NK-92 (cell line): ENCODE measurements around the gene SCN5A.

Source experiments
- DNase-seq: peaks from one replicate; lab custom pipeline; 2025; ENCODE audit not compliant: unreplicated experiment; lab: John Stamatoyannopoulos, UW

SCN5A gene

DNA sequence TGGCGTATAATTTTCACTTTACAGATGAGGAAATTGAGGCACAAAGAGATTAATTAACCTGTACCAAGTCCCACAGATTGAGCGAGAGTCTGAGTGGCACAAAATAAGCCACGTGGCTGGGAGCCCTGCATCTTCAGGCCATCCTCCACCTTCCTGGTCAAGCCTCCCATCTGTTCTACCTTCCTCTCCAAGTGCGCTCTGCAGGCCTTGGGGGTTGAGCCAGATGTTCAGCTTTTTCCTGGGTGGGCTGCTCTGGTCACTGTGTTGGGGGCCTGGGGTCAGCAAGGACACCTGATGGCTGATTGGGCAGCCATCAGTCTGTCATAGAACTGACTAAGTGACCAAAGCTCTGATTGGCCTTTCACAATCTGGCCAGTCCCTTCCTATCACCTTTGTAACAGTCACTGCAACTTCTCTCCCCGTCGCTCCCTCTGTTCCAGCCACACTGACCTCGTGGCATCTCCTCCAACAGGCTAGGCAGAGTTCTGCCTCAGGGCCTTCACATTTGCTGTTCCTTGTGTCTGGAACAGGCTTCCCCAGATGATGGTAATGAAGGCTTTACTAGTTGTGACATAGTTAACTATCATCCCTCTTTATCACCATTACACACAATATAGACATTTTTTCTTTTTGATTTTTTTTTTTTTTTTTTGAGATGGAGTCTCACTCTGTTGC, 46.8 kb downstream of the SCN5A start:
- DNase-seq, result no peak

DNA sequence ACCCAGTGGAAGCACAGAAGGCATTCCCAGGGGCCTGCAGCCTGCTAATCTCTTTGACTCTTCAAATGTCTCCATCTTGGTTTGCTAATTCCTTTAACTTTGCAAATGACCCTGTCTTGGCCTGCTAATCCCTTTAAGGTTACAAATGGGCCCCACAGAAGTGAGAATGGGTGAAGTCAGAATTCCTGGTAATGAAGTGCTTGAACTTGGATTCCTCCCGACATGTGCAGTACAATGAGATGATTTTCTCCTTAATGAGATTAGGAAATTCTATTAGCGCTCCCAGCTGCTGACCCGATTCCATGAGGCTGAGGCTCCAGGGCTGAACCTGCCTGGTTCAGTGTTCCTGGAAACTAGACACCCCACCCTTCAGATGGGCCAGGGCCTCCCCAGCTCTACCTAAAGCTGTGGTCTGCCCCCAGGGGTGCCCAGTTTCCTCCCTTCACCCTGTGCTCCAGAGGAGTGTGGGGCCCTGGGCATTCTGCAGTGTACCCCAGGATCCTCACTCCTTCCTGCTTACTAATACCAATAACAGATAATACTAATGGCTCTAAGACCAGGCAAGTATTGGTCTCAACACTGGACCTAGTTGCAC, 47.4 kb downstream of the SCN5A start:
- no peak for DNase-seq

DNA sequence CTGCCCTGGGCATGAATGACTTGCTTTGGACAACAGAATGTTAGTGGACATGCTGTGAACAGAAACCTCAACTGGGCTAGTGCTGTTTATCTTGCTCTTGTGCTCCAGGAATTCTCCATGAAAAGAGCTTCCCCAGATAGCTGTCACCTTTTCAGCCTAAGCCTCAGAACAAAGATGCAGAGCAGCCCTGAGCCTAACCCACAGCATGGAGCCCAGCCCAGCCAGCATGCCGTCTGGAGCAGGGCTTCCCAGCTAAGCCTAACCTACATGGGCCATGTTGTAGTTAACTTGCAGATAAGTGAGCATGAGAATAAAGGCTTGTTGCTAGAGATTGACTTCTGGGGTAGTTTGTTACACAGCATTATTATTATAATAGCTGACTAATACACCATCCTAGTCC, 48.9 kb downstream of the SCN5A start:
- DNase-seq, result no peak

- no peak for DNase-seq
Observed at GRCh38 chr3:38599886-38600285, 49.6 kb downstream of the SCN5A start.

DNA sequence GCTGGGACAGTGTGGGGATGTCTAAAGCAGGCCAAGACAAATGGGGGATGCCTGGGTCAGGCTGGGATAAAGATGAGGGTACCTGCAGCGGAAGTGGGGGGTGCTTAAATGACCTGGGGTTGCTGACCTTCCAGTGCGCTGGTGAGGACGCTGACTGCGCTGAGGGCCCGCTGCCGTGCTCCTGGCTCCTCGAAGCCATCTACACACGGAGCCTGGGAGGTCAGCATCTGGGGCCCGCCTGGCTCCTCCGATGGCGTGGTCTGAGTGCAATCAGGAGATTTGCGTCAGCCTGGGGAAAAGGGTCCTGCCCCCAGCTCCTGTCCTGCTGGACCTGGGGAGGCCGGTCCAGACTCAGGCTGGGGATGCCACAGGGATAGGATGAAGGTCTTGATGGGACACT, 50.7 kb downstream of the SCN5A start:
- DNase-seq, result no peak

GRCh38 chr3:38597502-38598060, 51.9 kb downstream of the SCN5A start:
- no peak for DNase-seq

- DNase-seq, result no peak
Observed at GRCh38 chr3:38595393-38595792, 54.1 kb downstream of the SCN5A start.

- no peak for DNase-seq
Observed at GRCh38 chr3:38590521-38590920, 59.0 kb downstream of the SCN5A start.

DNA sequence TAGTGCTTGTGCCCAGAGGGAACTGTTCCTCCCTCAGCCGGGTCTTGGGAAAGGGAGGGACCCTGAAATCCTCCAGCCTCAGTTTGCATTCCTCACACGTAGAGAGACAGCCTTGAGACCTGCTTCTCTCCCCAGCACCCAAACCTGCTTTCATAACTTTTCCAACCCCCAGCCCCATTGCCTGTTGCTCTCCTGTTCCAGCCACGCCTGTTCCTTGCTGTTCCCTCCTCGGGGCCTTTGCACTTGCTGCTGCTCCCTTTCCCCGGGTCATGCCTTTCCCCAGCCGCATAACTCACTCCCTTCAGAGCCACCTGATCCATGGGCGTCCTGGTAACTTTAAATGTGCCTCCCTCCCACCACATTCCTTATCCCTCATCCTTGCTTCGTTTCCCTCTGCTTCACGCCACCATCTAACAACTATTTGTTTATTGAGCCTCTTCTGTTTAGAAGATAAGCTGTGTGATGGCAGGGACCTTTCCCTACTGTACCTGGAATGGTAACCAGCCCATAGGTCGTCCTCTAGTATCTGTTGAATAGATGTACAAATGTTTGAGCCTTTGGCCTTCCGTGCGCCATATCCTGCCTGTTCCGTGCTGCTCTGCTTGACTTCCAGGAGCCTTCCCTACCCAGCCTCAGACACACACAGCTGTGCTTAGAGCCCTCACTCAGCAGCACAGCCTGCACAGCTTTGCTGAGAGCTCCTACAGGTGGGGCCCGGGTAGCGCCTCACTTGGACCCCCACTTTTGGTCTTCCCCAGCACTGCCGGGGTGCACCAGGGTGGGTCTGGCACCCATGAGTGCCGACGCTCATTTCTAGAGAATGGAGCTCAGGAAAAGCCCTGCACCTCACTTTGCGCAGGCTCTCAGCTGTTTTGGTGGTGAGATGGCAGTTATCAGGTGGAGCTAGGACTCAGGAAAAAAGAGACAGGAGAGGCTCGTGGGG, 60.2 kb downstream of the SCN5A start:
- DNase-seq, result no peak

GRCh38 chr3:38588371-38588971, 61.0 kb downstream of the SCN5A start:
- DNase-seq, result no peak

DNA sequence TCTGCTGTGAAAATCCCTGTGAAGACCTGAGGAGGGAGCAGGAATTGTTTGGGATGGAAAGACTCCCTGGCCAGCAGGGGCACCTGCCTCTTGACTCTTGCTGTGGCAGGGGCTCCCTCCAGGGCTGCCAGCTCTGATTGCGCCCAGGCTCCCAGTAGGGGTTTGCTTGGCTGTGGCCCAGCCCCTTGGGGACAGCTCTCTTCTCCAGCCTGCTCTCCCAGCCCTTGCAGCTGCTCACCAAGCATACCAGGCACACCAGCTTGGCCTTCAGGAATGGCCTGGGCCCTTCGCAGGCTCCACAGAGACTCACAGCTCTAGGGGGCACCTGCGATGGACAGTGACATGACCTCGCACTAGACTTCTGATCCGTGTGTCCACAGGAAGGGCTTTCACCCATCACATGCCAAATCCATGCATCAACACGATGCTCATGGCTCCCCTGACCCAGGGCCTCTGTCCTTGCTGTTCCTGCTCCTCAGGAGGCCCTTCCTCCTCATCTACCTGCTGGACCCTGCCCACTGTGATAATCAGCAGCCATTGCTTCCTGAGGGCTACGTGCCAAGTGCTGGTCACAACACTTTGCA, 61.8 kb downstream of the SCN5A start:
- no peak for DNase-seq

GRCh38 chr3:38586546-38587520, 62.7 kb downstream of the SCN5A start:
- DNase-seq, result no peak

- DNase-seq, result no peak
Observed at GRCh38 chr3:38585791-38586420, 63.6 kb downstream of the SCN5A start.

GRCh38 chr3:38583688-38584087, 65.8 kb downstream of the SCN5A start:
- DNase-seq, result no peak

- DNase-seq, result no peak
Observed at GRCh38 chr3:38582941-38583645, 66.4 kb downstream of the SCN5A start.

DNA sequence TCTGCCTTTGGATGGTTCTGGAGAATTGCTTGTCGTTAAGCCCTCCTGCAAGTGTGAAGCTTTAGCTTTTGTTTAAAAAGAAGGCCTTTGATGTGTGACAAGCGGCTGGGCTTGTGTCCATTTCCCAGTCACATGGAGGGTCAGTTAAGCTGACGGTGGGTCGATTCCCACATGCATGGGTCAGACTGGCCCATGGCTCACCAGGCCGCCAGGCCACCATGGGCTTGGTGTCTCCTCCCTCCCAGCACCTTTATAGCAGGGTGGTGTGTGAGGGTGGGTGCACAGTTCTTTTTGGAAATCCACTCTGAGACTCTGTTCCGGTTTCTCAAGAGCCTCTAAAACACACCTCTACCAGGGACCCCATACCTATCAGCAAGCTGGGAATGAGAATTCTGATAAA, 67.2 kb downstream of the SCN5A start:
- DNase-seq, result no peak

- no peak for DNase-seq
Observed at GRCh38 chr3:38581774-38582173, 67.7 kb downstream of the SCN5A start.
